Heart left ventricle (tissue), 16 donors: ENCODE measurements around the gene FZD8. TPM values are rescaled to one million over a fixed set of nuclear protein-coding genes. Genes with fewer than 3 reads are reported as not detected.
A peak's percentile ranks its signal among the peaks of the same experiment; 100 is the strongest.

ENCODE experiments used
- ATAC-seq, 4 donors: fragments of 200-7000 bp; cut with Tn5 transposase; one replicate each; pipeline ENCODE4 v1.9.1; 2020 to 2022; ENCODE audit warnings: moderate library complexity in 4 of 4, mild to moderate bottlenecking in 3 of 4, moderate number of reproducible peaks in 1 of 4
- DNase-seq, 5 donors: peaks; one replicate each; pipeline ENCODE4 v3.0.0-alpha.2; 2020
- H3K27ac ChIP-seq, 12 donors: fragments of 200-600 bp; sonication (generic) in 4 of 12; one replicate each; pipeline versions ENCODE4 v1.5.0 to v1.8.0; 2016 to 2022; ENCODE audit warnings: mild to moderate bottlenecking in 2 of 12
- H3K27me3 ChIP-seq, 9 donors: fragments of 200-600 bp; sonication (generic) in 2 of 9; one replicate each; pipeline versions ENCODE4 v1.5.1 to v1.8.0; 2016 to 2022; ENCODE audit warnings: mild to moderate bottlenecking in 3 of 9
- H3K36me3 ChIP-seq, 9 donors: fragments of 200-600 bp; sonication (generic) in 2 of 9; one replicate each; pipeline versions ENCODE4 v1.5.0 to v1.8.0; 2018 to 2022; ENCODE audit warnings: mild to moderate bottlenecking in 2 of 9
- H3K4me1 ChIP-seq, 12 donors: fragments of 200-600 bp; sonication (generic) in 4 of 12; one replicate each; pipeline versions ENCODE4 v1.5.0 to v1.8.0; 2016 to 2022; ENCODE audit warnings: mild to moderate bottlenecking in 3 of 12
- H3K4me3 ChIP-seq, 12 donors: fragments of 200-600 bp; sonication (generic) in 4 of 12; one replicate each; pipeline versions ENCODE4 v1.5.0 to v1.8.0; 2017 to 2022; ENCODE audit warnings: mild to moderate bottlenecking in 9 of 12, moderate library complexity in 4 of 12
- H3K9me3 ChIP-seq, 12 donors: fragments of 200-600 bp; sonication (generic) in 4 of 12; one replicate each; pipeline versions ENCODE4 v1.5.0 to v1.8.0; 2016 to 2022; ENCODE audit warnings: mild to moderate bottlenecking in 1 of 12
- POLR2A ChIP-seq, 2 donors: fragments of 450-650 bp; IDR thresholded peaks; one replicate each; pipeline ENCODE4 v1.6.1; 2017; ENCODE audit warnings: antibody characterized with exemption in 2 of 2, mild to moderate bottlenecking in 2 of 2, moderate library complexity in 2 of 2
- WGBS, 4 donors: extraction: QIAGEN DNeasy Blood & Tissue Kit in 2 of 4; methylation state at CpG; one replicate each; pipeline versions ENCODE4 v1.1.5 to v1.1.7; 2013 to 2018; 5-methylcytosine and 5-hydroxymethylcytosine counted together
- intact Hi-C, 10 donors: fragments of 100-400 bp; cut with DNase I; formaldehyde crosslinking; loops; one replicate each; pipeline versions ENCODE4 v1.11.1 to v1.14.2; 2022
- polyA plus RNA-seq, 2 donors: library from polyadenylated mRNA; stranded (reverse); fragments of 200-250 nt; gene quantifications; one replicate each; pipeline ENCODE4 v1.2.3, GENCODE V29; 2013
- total RNA-seq, 9 donors: library from RNA; depleted of rRNA in 2 of 9; stranded (reverse); fragments of >200 nt in 2 of 9; fragmentation: NEBNext Ultra II Directional in 3 of 9; extraction: Animal tissue kit (Norgen Biotek cat#: 25700) in 3 of 9; gene quantifications; one replicate each; pipeline versions ENCODE4 v1.1.0 to v1.2.4, GENCODE V29; 2016 to 2023
- TF ChIP-seq, protein P1 (sequence below), 12 donors: fragments of 200-600 bp; sonication (generic) in 4 of 12; IDR thresholded peaks; one replicate each; pipeline versions ENCODE4 v1.5.0 to v1.8.0; 2018 to 2022; ENCODE audit warnings: antibody characterized with exemption in 12 of 12, mild to moderate bottlenecking in 5 of 12
- donor health status: ischemic (EF 13 %, LVEDD 7.1; RV severe dilation, severe dysfunction).
- donor health status: healthy with polysubstance abuse.
- donor health status: DM: no; HTN: yes; CAD: no.
- donor health status: DM: no; HTN: no; CAD: no.
- donor health status: ischemic (EF 25% LVEDD 6.9; RV normal size, moderate dysfunction).
- donor health status: ischemic (EF 25% LVEDD 5.7; RV mildly dilated, moderate dysfunction).
- donor health status: healthy.
- donor health status: DM: yes; HTN: yes; CAD: no.
- donor health status: ischemic (EF 35%, LVEDD 5.7; RV mildly dilated, moderate dysfunction).
- donor health status: nonischemic (EF 11% LVEDD 7.7; RV severe dilation, severe dysfunction).
- donor health status: DM: yes; HTN: yes; CAD: no.
- donor health status: PGD.
- donor health status: ischemic (EF 29% LVEDD 5.4; RV normal size, mild dysfunction).
- donor health status: nonischemic (EF 23%, LVEDD 6.1; RV moderate dilation, normal function).

Gene FZD8
- total and polyA plus RNA-seq, 11 donors: 1.9 to 17.1 (median 7.8) TPM

DNA sequence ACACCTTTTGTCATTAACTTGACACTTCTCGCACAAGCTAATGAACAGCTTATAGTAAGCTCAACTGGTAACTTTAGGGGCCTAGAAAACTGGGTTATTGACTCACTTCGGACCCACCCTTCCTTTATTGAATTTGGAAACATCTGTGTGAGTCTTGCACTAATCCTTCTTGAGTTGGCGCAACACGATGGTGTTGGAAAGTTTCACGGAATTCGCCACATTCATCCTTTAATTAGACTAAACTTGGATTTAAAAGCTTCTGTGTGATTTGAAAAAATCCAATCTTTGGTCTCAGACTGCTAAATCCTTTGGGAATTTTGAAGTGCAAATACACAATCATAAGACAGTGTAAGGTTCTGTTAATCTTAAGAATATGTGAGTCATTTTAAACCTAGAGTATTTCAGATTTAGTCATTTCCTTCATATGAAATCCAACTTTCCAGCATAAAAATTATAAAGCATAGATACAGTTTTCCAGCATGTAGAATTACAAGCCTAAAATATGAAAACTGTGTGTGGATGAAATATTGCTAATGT is 15.1 kb downstream of the FZD8 start:
- intact Hi-C loops: no loop called here
- ATAC-seq (no peak), DNase-seq (no peak)
- Histone ChIP-seq H3K4me3 (no peak overlapping the region), H3K4me1 (no peaks in the 10 kb centered on the region), H3K27me3 (no peaks in the 10 kb centered on the region), H3K9me3 (no peaks in the 10 kb centered on the region), H3K27ac (no peak overlapping the region), H3K36me3 (no peaks in the 10 kb centered on the region)
- TF ChIP-seq, protein P1, sequence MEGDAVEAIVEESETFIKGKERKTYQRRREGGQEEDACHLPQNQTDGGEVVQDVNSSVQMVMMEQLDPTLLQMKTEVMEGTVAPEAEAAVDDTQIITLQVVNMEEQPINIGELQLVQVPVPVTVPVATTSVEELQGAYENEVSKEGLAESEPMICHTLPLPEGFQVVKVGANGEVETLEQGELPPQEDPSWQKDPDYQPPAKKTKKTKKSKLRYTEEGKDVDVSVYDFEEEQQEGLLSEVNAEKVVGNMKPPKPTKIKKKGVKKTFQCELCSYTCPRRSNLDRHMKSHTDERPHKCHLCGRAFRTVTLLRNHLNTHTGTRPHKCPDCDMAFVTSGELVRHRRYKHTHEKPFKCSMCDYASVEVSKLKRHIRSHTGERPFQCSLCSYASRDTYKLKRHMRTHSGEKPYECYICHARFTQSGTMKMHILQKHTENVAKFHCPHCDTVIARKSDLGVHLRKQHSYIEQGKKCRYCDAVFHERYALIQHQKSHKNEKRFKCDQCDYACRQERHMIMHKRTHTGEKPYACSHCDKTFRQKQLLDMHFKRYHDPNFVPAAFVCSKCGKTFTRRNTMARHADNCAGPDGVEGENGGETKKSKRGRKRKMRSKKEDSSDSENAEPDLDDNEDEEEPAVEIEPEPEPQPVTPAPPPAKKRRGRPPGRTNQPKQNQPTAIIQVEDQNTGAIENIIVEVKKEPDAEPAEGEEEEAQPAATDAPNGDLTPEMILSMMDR (IDR thresholded peaks at IDR 0.05): no peak
- TF ChIP-seq POLR2A (IDR thresholded peaks at IDR 0.05): no peak
- 84 to 92% (median 87%) methylated on average over 6 of the region's 6 CpGs for WGBS, 4 donors

DNA sequence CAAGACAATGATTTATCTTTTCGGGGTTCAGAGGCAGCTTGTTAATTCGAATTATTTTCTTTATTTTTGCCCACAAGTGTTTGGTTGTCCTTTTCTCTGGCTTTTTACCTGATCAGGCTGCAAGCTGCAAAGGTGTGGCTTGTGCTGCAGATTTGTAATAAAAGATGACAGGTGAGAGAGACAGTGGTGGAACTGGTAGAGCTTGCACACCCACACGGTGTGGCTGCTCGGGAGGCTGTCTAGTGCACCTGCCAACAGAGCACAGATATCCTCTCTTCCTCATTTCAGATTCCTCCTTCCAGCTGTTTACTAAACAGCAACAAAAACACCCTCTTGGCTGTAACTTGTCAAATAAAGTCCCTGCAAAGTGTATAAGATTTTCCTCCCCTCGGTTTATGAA is 27.8 kb downstream of the FZD8 start:
- Histone ChIP-seq H3K4me1 (no peaks in the 10 kb centered on the region), H3K27me3 (peaks cover 0 to 12% (median 0%) of the 10 kb centered on the region in 9 donors), H3K36me3 (no peaks in the 10 kb centered on the region), H3K4me3 (no peak overlapping the region), H3K27ac (no peak overlapping the region), H3K9me3 (no peaks in the 10 kb centered on the region)
- intact Hi-C loops: no loop called here
- ATAC-seq (no peak), DNase-seq (no peak)
- TF ChIP-seq, protein P1 (IDR thresholded peaks at IDR 0.05): no peak
- no peak for TF ChIP-seq POLR2A (IDR thresholded peaks at IDR 0.05)
- 57 to 63% (median 60%) methylated on average over 5 of the region's 5 CpGs for WGBS, 4 donors

DNA sequence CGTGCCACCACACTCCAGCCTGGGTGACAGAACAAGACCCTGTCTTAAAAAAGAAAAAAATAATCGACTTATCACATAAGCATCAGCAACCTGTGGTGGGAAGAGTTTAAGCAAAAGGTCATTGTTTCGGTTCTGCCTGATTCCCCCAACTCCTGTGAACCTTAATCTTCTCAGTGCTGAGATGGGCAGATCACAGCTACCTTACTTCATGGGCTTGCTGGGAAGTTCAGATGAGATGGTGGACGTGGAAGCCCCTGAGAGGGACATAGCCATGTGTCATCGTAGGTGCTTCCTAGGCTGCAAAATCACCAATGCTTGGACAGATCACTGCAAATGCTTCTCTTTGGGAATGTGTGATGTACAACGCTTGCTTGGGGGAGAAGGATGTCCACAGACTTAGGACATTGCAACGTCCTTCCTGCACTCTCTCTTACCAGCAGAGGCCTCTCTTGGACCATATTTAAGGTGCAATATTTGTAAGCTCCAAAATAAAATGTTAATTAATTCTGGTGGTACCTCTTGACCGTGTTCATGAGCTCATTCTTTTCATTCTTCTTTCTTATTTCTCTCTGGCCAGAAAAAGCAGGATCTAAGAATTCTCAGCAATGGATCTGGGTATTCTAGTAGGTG is 28.4 kb downstream of the FZD8 start:
- intact Hi-C loops: no loop called here
- ATAC-seq (peak in 1 of 4 donors; percentile 47), DNase-seq (no peak)
- H3K36me3 ChIP-seq: no peaks in the 10 kb centered on the region
- whole genome bisulfite sequencing, 4 donors: 52 to 63% (median 55%) methylated on average over 8 of the region's 8 CpGs
- H3K4me1 ChIP-seq: no peaks in the 10 kb centered on the region
- H3K27ac ChIP-seq: no peak overlapping the region
- TF ChIP-seq, protein P1 (IDR thresholded peaks at IDR 0.05): peak in 9 of 12 donors; percentile 24 to 55 (median 34)
- no peak for TF ChIP-seq POLR2A (IDR thresholded peaks at IDR 0.05)
- H3K27me3 ChIP-seq: peaks cover 0 to 13% (median 5%) of the 10 kb centered on the region in 9 donors
- no peaks in the 10 kb centered on the region for H3K9me3 ChIP-seq
- no peak overlapping the region for H3K4me3 ChIP-seq

DNA sequence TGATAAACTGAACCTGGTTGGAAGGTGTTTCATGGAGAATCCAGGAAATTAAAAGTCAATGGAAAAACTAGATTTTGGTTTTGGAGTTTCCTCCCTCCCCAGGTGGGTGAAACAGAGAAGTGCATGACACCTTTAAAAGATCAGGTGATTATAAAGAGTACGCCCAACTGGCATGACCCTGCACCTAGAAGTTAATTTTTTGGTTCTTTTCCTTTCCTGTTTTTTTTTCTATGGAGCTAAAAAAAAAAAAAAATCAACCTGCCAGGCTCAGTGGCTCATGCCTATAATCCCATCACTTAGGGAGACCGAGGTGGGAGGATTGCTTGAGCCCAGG is 29.0 kb downstream of the FZD8 start:
- TF ChIP-seq, protein P1 (IDR thresholded peaks at IDR 0.05): no peak
- TF ChIP-seq POLR2A (IDR thresholded peaks at IDR 0.05): no peak
- no peak overlapping the region for H3K4me3 ChIP-seq
- peaks cover 0 to 4% (median 0%) of the 10 kb centered on the region in 12 donors for H3K4me1 ChIP-seq
- peaks cover 0 to 20% (median 11%) of the 10 kb centered on the region in 9 donors for H3K27me3 ChIP-seq
- 82 to 88% (median 84%) methylated on average over 2 of the region's 2 CpGs for WGBS, 4 donors
- DNase-seq: no peak
- intact Hi-C loops: no loop called here
- ATAC-seq: no peak
- H3K9me3 ChIP-seq: no peaks in the 10 kb centered on the region
- no peak overlapping the region for H3K27ac ChIP-seq
- H3K36me3 ChIP-seq: no peaks in the 10 kb centered on the region
